Activated CD8-positive, alpha-beta T cell treated with anti-CD3 and anti-CD28 coated beads, Interleukin-2, amount 10 ng/mL, durations not matched to agents 7 days and 5 days (primary cell): Measurements from ENCODE around the gene ANKFY1. TPM values are rescaled to one million over a fixed set of nuclear protein-coding genes. Genes with fewer than 3 reads are reported as not detected.

ENCODE experiments used
- ATAC-seq: fragments of 150-1000 bp; cut with Tn5 transposase; one replicate; pipeline ENCODE4 v1.10.0; 2021; ENCODE audit warnings: moderate library complexity
- CTCF ChIA-PET: fragments of 350-600 bp; sonication (Branson Sonifier 250); formaldehyde crosslinking; loops from one replicate; lab custom pipeline; 2021; ENCODE audit warnings: antibody characterized with exemption; lab: Charles Lee
- POLR2A ChIA-PET: fragments of 350-600 bp; sonication (Branson Sonifier 250); formaldehyde crosslinking; loops from one replicate; lab custom pipeline; 2021; ENCODE audit warnings: antibody characterized with exemption; lab: Charles Lee
- DNase-seq: peaks from one replicate; pipeline ENCODE4 v3.0.0-alpha.2; 2020
- H3K27ac Mint-ChIP-seq: one replicate; pipeline ENCODE4 v1.8.0; 2021; ENCODE audit warnings: mild to moderate bottlenecking, mixed read lengths
- H3K27me3 Mint-ChIP-seq: one replicate; pipeline ENCODE4 v1.8.0; 2021; ENCODE audit warnings: low read depth, mixed read lengths
- H3K36me3 Mint-ChIP-seq: one replicate; pipeline ENCODE4 v1.8.0; 2021; ENCODE audit warnings: low read depth, mixed read lengths
- H3K4me1 Mint-ChIP-seq: one replicate; pipeline ENCODE4 v1.8.0; 2021; ENCODE audit warnings: low read depth, mixed read lengths
- H3K4me3 Mint-ChIP-seq: one replicate; pipeline ENCODE4 v1.8.0; 2021; ENCODE audit warnings: mild to moderate bottlenecking, mixed read lengths
- H3K9me3 Mint-ChIP-seq: one replicate; pipeline ENCODE4 v1.8.0; 2022; ENCODE audit warnings: mixed read lengths; ENCODE audit not compliant: insufficient read depth
- total RNA-seq, 2 experiments: library from RNA; stranded (reverse); gene quantifications; one replicate each; pipeline ENCODE4 v1.2.3, GENCODE V29; 2021

The ANKFY1 gene
- total RNA-seq, 2 experiments from 2014 or later: 78.9 to 81.9 TPM

- ChIA-PET POLR2A (no interaction called here), CTCF (no interaction called here)
- Mint-ChIP-seq H3K9me3 (no peaks in the 10 kb centered on the region), H3K27me3 (no peaks in the 10 kb centered on the region), H3K36me3 (peaks cover 28% of the 10 kb centered on the region), H3K4me1 (no peaks in the 10 kb centered on the region), H3K27ac (no peak overlapping the region), H3K4me3 (no peak overlapping the region)
- DNase-seq (no peak), ATAC-seq (no peak)
Measured at GRCh38 chr17:4116516-4116915, 147.3 kb downstream of the ANKFY1 start.

Other genes with a start within 250 kb of the ANKFY1 start
- 10 to 100 TPM; 54.1 to 55.3 TPM for gene ZZEF1, start 120.9 kb downstream of the ANKFY1 start, total RNA-seq
- gene CYB5D2, start 120.8 kb downstream of the ANKFY1 start, total RNA-seq: 1 to 10 TPM; 4.6 to 5.8 TPM
- gene UBE2G1, start 102.7 kb upstream of the ANKFY1 start, total RNA-seq: 10 to 100 TPM; 69.1 TPM
- gene SPNS3, start 170.0 kb upstream of the ANKFY1 start, total RNA-seq: 10 to 100 TPM; 26.8 to 29.1 TPM
- gene SPNS2, start 234.9 kb upstream of the ANKFY1 start, total RNA-seq: 1 to 10 TPM; 4.0 to 4.2 TPM